ENCODE results near the gene MAN1C1.

- no peak for TF ChIP-seq CTCF (conservative IDR thresholded peaks at IDR 0.05)
- TF ChIP-seq ZFX (IDR thresholded peaks at IDR 0.05): no peak
These were observed 55.3 kb downstream of the MAN1C1 start for GRCh38 chr1:25671929-25672328.

Measured in C4-2B (cell line).